ENCODE results near the gene MYBPC2.

DNA sequence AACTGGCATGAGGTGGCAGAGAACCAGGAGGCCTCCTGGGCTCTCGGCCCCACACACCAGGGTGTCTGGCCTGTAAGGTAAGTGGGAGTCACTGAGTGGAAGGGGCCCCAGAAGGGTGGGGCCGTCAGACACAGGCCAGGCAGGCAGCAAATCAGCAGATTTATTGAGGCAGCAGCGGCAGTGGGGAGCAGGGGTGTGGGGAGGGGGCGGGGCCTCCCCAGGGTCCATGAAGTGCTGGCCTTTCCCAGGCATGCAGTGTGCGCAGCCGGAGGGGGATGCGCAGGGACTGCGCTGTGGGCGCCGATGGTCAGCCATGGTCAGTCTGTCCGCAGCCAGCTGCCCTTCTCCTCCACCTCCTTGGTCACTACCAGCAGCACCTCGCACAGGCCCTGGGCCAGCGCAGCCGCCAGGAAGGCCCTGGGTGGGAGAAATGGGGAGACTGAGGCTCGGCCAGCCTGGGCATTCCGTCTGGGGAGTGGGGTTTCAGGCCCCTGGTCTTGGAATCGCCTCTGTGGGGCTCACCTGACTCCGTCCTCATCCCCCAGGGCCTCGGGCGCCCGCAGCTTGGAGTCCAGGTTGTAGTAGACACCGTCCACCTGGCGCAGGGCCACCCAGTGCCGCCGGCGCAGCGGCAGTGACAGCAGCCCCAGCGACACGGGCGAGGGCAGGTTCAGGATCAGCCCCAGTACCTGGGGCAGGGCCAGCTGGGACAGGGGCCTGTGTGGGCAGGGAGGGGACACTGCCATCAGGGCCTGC lies 73.3 kb downstream of the MYBPC2 start:
- TF ChIP-seq, protein P1, sequence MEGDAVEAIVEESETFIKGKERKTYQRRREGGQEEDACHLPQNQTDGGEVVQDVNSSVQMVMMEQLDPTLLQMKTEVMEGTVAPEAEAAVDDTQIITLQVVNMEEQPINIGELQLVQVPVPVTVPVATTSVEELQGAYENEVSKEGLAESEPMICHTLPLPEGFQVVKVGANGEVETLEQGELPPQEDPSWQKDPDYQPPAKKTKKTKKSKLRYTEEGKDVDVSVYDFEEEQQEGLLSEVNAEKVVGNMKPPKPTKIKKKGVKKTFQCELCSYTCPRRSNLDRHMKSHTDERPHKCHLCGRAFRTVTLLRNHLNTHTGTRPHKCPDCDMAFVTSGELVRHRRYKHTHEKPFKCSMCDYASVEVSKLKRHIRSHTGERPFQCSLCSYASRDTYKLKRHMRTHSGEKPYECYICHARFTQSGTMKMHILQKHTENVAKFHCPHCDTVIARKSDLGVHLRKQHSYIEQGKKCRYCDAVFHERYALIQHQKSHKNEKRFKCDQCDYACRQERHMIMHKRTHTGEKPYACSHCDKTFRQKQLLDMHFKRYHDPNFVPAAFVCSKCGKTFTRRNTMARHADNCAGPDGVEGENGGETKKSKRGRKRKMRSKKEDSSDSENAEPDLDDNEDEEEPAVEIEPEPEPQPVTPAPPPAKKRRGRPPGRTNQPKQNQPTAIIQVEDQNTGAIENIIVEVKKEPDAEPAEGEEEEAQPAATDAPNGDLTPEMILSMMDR (IDR thresholded peaks at IDR 0.05; ENCODE audit: borderline replicate concordance, extremely low read depth, low read length, poor library complexity, severe bottlenecking), result no peak
- TF ChIP-seq EZH2 (IDR thresholded peaks at IDR 0.05; ENCODE audit: borderline replicate concordance, low read depth, low read length, severe bottlenecking), result no peak
